ENCODE results near the gene GABPB1. TPM values are rescaled to one million over a fixed set of nuclear protein-coding genes. Genes with fewer than 3 reads are reported as not detected.

Gene GABPB1
- polyA plus RNA-seq, 4 donors = 4.3 to 17.6 (median 6.6) TPM

- DNase-seq = no peak
- H3K4me1 ChIP-seq (ENCODE audit: control insufficient read depth in 3 of 3, insufficient read depth in 2 of 3, low read depth in 1 of 3, low read length in 2 of 3) = no peaks in the 10 kb centered on the region
- H3K9me3 ChIP-seq (ENCODE audit: control insufficient read depth in 2 of 2, insufficient read depth in 1 of 2, low read depth in 1 of 2, low read length in 1 of 2) = no peaks in the 10 kb centered on the region
- no peak overlapping the region for H3K27ac ChIP-seq (ENCODE audit: low read depth in 1 of 3, low read length in 2 of 3)
- H3K36me3 ChIP-seq (ENCODE audit: control insufficient read depth in 3 of 3, insufficient read depth in 2 of 3, low read depth in 1 of 3, low read length in 3 of 3) = no peaks in the 10 kb centered on the region
- 44 to 58% (median 56%) methylated on average over 2 of the region's 2 CpGs for WGBS, 3 donors
- H3K27me3 ChIP-seq (ENCODE audit: control insufficient read depth in 3 of 3, insufficient read depth in 3 of 3, low read length in 3 of 3) = no peaks in the 10 kb centered on the region
- no peak for FAIRE-seq
- H3K4me3 ChIP-seq (ENCODE audit: low read depth in 1 of 3, low read length in 3 of 3) = no peak overlapping the region
Observed at GRCh38 chr15:50260969-50261496, 94.0 kb downstream of the GABPB1 start.

GRCh38 chr15:50259276-50259675 lies 95.7 kb downstream of the GABPB1 start:
- Histone ChIP-seq H3K36me3 (ENCODE audit: control insufficient read depth in 3 of 3, insufficient read depth in 2 of 3, low read depth in 1 of 3, low read length in 3 of 3) (no peaks in the 10 kb centered on the region), H3K27ac (ENCODE audit: low read depth in 1 of 3, low read length in 2 of 3) (no peak overlapping the region), H3K4me1 (ENCODE audit: control insufficient read depth in 3 of 3, insufficient read depth in 2 of 3, low read depth in 1 of 3, low read length in 2 of 3) (no peaks in the 10 kb centered on the region), H3K27me3 (ENCODE audit: control insufficient read depth in 3 of 3, insufficient read depth in 3 of 3, low read length in 3 of 3) (no peaks in the 10 kb centered on the region), H3K4me3 (ENCODE audit: low read depth in 1 of 3, low read length in 3 of 3) (no peak overlapping the region), H3K9me3 (ENCODE audit: control insufficient read depth in 2 of 2, insufficient read depth in 1 of 2, low read depth in 1 of 2, low read length in 1 of 2) (no peaks in the 10 kb centered on the region)
- 58 to 81% (median 76%) methylated on average over 5 of the region's 5 CpGs for WGBS, 3 donors
- DNase-seq (no peak), FAIRE-seq (no peak)

GRCh38 chr15:50257924-50258323 lies 97.1 kb downstream of the GABPB1 start:
- no peak for FAIRE-seq
- H3K4me1 ChIP-seq (ENCODE audit: control insufficient read depth in 3 of 3, insufficient read depth in 2 of 3, low read depth in 1 of 3, low read length in 2 of 3) = no peaks in the 10 kb centered on the region
- H3K27ac ChIP-seq (ENCODE audit: low read depth in 1 of 3, low read length in 2 of 3) = no peak overlapping the region
- no peak for DNase-seq
- no peak overlapping the region for H3K4me3 ChIP-seq (ENCODE audit: low read depth in 1 of 3, low read length in 3 of 3)
- WGBS, 3 donors = 76 to 78% (median 77%) methylated on average over 3 of the region's 3 CpGs
- H3K27me3 ChIP-seq (ENCODE audit: control insufficient read depth in 3 of 3, insufficient read depth in 3 of 3, low read length in 3 of 3) = no peaks in the 10 kb centered on the region
- no peaks in the 10 kb centered on the region for H3K36me3 ChIP-seq (ENCODE audit: control insufficient read depth in 3 of 3, insufficient read depth in 2 of 3, low read depth in 1 of 3, low read length in 3 of 3)
- no peaks in the 10 kb centered on the region for H3K9me3 ChIP-seq (ENCODE audit: control insufficient read depth in 2 of 2, insufficient read depth in 1 of 2, low read depth in 1 of 2, low read length in 1 of 2)

DNA sequence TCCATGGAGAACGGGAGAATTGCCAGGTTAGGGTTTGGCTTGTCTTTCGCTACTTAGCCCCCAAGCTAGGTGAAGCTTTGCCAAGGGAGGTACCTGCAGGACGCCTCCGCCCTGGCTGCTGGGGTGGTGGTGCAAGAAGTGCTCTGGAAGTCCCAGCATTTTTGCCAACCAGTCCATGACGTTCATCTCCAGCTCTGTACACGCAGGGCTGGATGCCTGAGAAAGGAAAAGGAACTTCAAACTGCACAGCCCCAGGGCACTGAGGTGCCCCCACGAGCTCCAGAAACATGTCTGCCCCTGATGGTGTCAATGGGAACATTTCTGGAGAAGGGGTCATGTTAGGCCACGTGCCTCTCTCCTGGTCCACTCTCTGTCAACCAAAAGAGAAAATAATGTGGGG lies 97.7 kb downstream of the GABPB1 start:
- no peak for FAIRE-seq
- WGBS, 3 donors = 84 to 94% (median 90%) methylated on average over 8 of the region's 8 CpGs
- H3K4me3 ChIP-seq (ENCODE audit: low read depth in 1 of 3, low read length in 3 of 3) = no peak overlapping the region
- H3K4me1 ChIP-seq (ENCODE audit: control insufficient read depth in 3 of 3, insufficient read depth in 2 of 3, low read depth in 1 of 3, low read length in 2 of 3) = no peaks in the 10 kb centered on the region
- no peaks in the 10 kb centered on the region for H3K9me3 ChIP-seq (ENCODE audit: control insufficient read depth in 2 of 2, insufficient read depth in 1 of 2, low read depth in 1 of 2, low read length in 1 of 2)
- H3K36me3 ChIP-seq (ENCODE audit: control insufficient read depth in 3 of 3, insufficient read depth in 2 of 3, low read depth in 1 of 3, low read length in 3 of 3) = no peaks in the 10 kb centered on the region
- DNase-seq = no peak
- no peaks in the 10 kb centered on the region for H3K27me3 ChIP-seq (ENCODE audit: control insufficient read depth in 3 of 3, insufficient read depth in 3 of 3, low read length in 3 of 3)
- H3K27ac ChIP-seq (ENCODE audit: low read depth in 1 of 3, low read length in 2 of 3) = no peak overlapping the region

DNA sequence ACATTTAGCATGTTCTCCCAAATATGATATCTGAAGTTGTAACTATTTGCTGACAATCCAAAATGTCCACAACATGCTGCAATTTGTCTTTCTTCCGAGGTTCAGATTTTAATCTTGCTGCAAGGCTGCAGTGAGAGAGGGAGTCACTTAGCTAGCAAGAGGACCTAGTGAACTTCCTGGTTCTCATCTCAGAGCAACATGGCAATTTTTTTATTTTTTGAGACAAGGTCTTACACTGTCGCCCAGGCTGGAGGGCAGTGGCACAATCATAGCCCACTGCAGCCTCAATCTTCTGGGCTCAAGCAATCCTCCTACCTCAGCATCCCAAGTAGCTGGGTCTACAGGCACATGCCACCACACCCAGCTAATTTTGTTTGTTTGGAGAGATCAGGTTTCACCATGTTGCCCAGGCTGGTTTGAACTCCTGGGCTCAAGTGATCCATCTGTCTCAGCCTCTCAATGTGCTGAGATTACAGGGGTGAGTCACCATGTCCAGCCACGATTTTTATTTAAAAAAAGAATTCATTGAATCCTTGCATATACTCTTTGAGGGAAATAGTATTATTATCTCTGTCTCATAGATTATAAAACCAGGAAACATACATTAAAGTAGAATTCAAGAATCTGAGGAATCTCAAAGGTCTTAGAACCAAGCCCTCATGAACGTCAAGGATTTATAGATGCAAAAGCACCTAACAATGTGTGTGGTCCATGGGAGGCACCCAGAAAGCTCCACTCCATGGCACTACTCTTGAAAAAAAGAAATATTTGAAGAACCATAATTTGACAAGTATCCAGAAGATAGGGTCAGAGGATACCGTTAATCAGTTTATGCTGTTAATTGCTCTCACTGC lies 98.6 kb downstream of the GABPB1 start:
- Histone ChIP-seq H3K27ac (ENCODE audit: low read depth in 1 of 3, low read length in 2 of 3) (no peak overlapping the region), H3K27me3 (ENCODE audit: control insufficient read depth in 3 of 3, insufficient read depth in 3 of 3, low read length in 3 of 3) (no peaks in the 10 kb centered on the region), H3K36me3 (ENCODE audit: control insufficient read depth in 3 of 3, insufficient read depth in 2 of 3, low read depth in 1 of 3, low read length in 3 of 3) (no peaks in the 10 kb centered on the region), H3K9me3 (ENCODE audit: control insufficient read depth in 2 of 2, insufficient read depth in 1 of 2, low read depth in 1 of 2, low read length in 1 of 2) (no peaks in the 10 kb centered on the region), H3K4me1 (ENCODE audit: control insufficient read depth in 3 of 3, insufficient read depth in 2 of 3, low read depth in 1 of 3, low read length in 2 of 3) (no peaks in the 10 kb centered on the region), H3K4me3 (ENCODE audit: low read depth in 1 of 3, low read length in 3 of 3) (no peak overlapping the region)
- FAIRE-seq (no peak), DNase-seq (no peak)
- WGBS, 3 donors = 42 to 61% (median 43%) methylated on average over 5 of the region's 5 CpGs

DNA sequence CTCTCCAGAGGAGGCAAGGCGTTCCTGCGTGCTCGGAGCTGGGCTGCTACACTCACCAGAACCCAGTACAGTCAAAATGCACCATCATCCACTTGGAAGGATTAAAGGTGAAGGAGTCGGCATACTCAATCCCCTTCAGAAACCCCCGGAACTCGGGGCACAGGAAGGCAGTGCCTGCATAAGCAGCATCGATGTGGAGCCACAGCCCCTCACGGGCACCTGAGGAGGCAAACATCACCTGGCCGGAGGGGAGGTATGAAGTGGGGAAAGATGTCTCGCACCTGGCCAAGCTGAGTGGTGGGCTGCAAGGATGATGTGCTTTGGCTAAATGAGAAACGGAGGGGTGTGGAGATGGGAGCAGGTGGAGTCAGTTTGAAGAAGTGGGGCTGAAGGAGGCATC lies 102.4 kb downstream of the GABPB1 start:
- no peak for FAIRE-seq
- Histone ChIP-seq H3K9me3 (ENCODE audit: control insufficient read depth in 2 of 2, insufficient read depth in 1 of 2, low read depth in 1 of 2, low read length in 1 of 2) (no peaks in the 10 kb centered on the region), H3K36me3 (ENCODE audit: control insufficient read depth in 3 of 3, insufficient read depth in 2 of 3, low read depth in 1 of 3, low read length in 3 of 3) (no peaks in the 10 kb centered on the region), H3K4me1 (ENCODE audit: control insufficient read depth in 3 of 3, insufficient read depth in 2 of 3, low read depth in 1 of 3, low read length in 2 of 3) (no peaks in the 10 kb centered on the region), H3K27me3 (ENCODE audit: control insufficient read depth in 3 of 3, insufficient read depth in 3 of 3, low read length in 3 of 3) (no peaks in the 10 kb centered on the region), H3K4me3 (ENCODE audit: low read depth in 1 of 3, low read length in 3 of 3) (no peak overlapping the region), H3K27ac (ENCODE audit: low read depth in 1 of 3, low read length in 2 of 3) (no peak overlapping the region)
- 92 to 96% (median 93%) methylated on average over 11 of the region's 11 CpGs for WGBS, 3 donors
- no peak for DNase-seq

GRCh38 chr15:50251638-50252182 lies 103.3 kb downstream of the GABPB1 start:
- 82 to 94% (median 90%) methylated on average over 11 of the region's 11 CpGs for WGBS, 3 donors
- Histone ChIP-seq H3K9me3 (ENCODE audit: control insufficient read depth in 2 of 2, insufficient read depth in 1 of 2, low read depth in 1 of 2, low read length in 1 of 2) (no peaks in the 10 kb centered on the region), H3K4me3 (ENCODE audit: low read depth in 1 of 3, low read length in 3 of 3) (no peak overlapping the region), H3K36me3 (ENCODE audit: control insufficient read depth in 3 of 3, insufficient read depth in 2 of 3, low read depth in 1 of 3, low read length in 3 of 3) (no peaks in the 10 kb centered on the region), H3K27ac (ENCODE audit: low read depth in 1 of 3, low read length in 2 of 3) (no peak overlapping the region), H3K4me1 (ENCODE audit: control insufficient read depth in 3 of 3, insufficient read depth in 2 of 3, low read depth in 1 of 3, low read length in 2 of 3) (no peaks in the 10 kb centered on the region), H3K27me3 (ENCODE audit: control insufficient read depth in 3 of 3, insufficient read depth in 3 of 3, low read length in 3 of 3) (no peaks in the 10 kb centered on the region)
- DNase-seq (no peak), FAIRE-seq (no peak)

GRCh38 chr15:50250760-50251394 lies 104.1 kb downstream of the GABPB1 start:
- 77 to 81% (median 80%) methylated on average over 6 of the region's 6 CpGs for WGBS, 3 donors
- FAIRE-seq (no peak), DNase-seq (no peak)
- Histone ChIP-seq H3K9me3 (ENCODE audit: control insufficient read depth in 2 of 2, insufficient read depth in 1 of 2, low read depth in 1 of 2, low read length in 1 of 2) (no peaks in the 10 kb centered on the region), H3K36me3 (ENCODE audit: control insufficient read depth in 3 of 3, insufficient read depth in 2 of 3, low read depth in 1 of 3, low read length in 3 of 3) (no peaks in the 10 kb centered on the region), H3K4me3 (ENCODE audit: low read depth in 1 of 3, low read length in 3 of 3) (no peak overlapping the region), H3K4me1 (ENCODE audit: control insufficient read depth in 3 of 3, insufficient read depth in 2 of 3, low read depth in 1 of 3, low read length in 2 of 3) (no peaks in the 10 kb centered on the region), H3K27ac (ENCODE audit: low read depth in 1 of 3, low read length in 2 of 3) (no peak overlapping the region), H3K27me3 (ENCODE audit: control insufficient read depth in 3 of 3, insufficient read depth in 3 of 3, low read length in 3 of 3) (no peaks in the 10 kb centered on the region)

All from small intestine (tissue), 7 donors.